Esophagus muscularis mucosa (tissue), 4 donors: Measurements from ENCODE around the gene STAT6. TPM values are rescaled to one million over a fixed set of nuclear protein-coding genes. Genes with fewer than 3 reads are reported as not detected.
"Not testable (repeated sequence)": the region's sequence is repeated elsewhere in the genome, so short reads cannot be mapped to it uniquely, and the experiment has no call there.

Experiments
- DNase-seq: peaks from one replicate; pipeline ENCODE4 v3.0.0-alpha.2; 2017; ENCODE audit errors: extremely low spot score
- H3K27ac ChIP-seq, 4 donors: fragments of 200-600 bp; sonication (generic); replicated peaks in 1 of 4; 1 replicate in 3 of 4; 2 replicates in 1 of 4; pipeline ENCODE4 v1.5.1; 2016 to 2019; ENCODE audit warnings: mild to moderate bottlenecking in 1 of 4
- H3K27me3 ChIP-seq, 4 donors: fragments of 200-600 bp; sonication (generic); one replicate each; pipeline versions ENCODE4 v1.5.1 to v1.6.0; 2016 to 2019
- H3K36me3 ChIP-seq, 4 donors: fragments of 200-600 bp; sonication (generic); one replicate each; pipeline ENCODE4 v1.5.1; 2016 to 2019
- H3K4me1 ChIP-seq, 4 donors: fragments of 200-600 bp; sonication (generic); one replicate each; pipeline ENCODE4 v1.5.1; 2016 to 2019
- H3K4me3 ChIP-seq, 4 donors: fragments of 200-600 bp; sonication (generic); 1 replicate in 2 of 4; 2 replicates in 2 of 4; pipeline ENCODE4 v1.5.1; 2016 to 2019; ENCODE audit warnings: mild to moderate bottlenecking in 4 of 4, moderate library complexity in 1 of 4
- H3K9me3 ChIP-seq, 4 donors: fragments of 200-600 bp; sonication (generic); 1 replicate in 3 of 4; 2 replicates in 1 of 4; pipeline ENCODE4 v1.5.1; 2016 to 2019
- CTCF ChIP-seq, 3 experiments: fragments of 200-600 bp in 2 of 3; fragments of 450-650 bp in 1 of 3; sonication (generic) in 2 of 3; IDR thresholded peaks; one replicate each; pipeline ENCODE4 v1.5.1; 2017 to 2019; ENCODE audit warnings: antibody characterized with exemption in 3 of 3, mild to moderate bottlenecking in 2 of 3, moderate library complexity in 1 of 3
- EP300 ChIP-seq: sonication (generic); formaldehyde crosslinking; IDR thresholded peaks from one replicate; pipeline ENCODE4 v1.6.1; 2017; ENCODE audit warnings: antibody characterized with exemption
- POLR2A ChIP-seq: fragments of 450-650 bp; IDR thresholded peaks from one replicate; pipeline ENCODE4 v1.6.1; 2017; ENCODE audit warnings: antibody characterized with exemption, moderate library complexity, mild to moderate bottlenecking, low read depth
- POLR2AphosphoS5 ChIP-seq, 2 donors: sonication (generic); formaldehyde crosslinking; IDR thresholded peaks; one replicate each; pipeline ENCODE4 v1.6.1; 2017; ENCODE audit warnings: antibody characterized with exemption in 2 of 2
- WGBS: methylation state at CpG from one replicate; pipeline ENCODE4 v1.1.5; 2018; 5-methylcytosine and 5-hydroxymethylcytosine counted together
- intact Hi-C: fragments of 100-400 bp; cut with DNase I; formaldehyde crosslinking; loops from one replicate; pipeline ENCODE4 v1.15.1; 2023
- total RNA-seq, 4 donors: library from RNA; depleted of rRNA; stranded (reverse); fragments of >200 nt; gene quantifications; one replicate each; pipeline versions ENCODE4 v1.1.0 to v1.2.1, GENCODE V29; 2016

Gene STAT6
- total RNA-seq, 4 donors from 2014 or later = 111 to 168 (median 157) TPM

DNA sequence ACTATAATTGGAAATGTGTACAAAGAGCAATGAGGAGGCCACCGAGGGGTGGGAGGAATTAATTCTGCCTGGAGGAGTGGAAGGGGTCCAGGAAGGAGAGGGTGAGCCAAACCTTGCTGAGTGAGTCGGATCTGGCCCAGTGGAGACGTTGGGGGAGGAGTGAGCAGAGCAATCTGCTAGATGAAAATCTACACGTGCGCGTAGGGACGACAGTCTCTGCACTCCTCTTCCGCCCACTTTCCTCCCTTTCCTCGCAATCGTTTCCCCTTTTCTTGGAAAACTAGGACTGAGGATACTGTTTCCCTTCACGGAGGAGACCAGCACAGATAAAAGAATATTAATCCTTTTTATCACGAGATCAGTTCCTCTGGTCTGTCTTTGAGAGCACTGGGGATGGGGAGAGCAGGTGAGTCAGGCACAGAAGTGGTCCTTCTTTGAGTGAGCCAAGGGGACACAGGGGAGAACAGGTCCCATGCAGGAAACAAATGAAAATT lies 25.1 kb downstream of the STAT6 start:
- peaks cover 22 to 39% (median 36%) of the 10 kb centered on the region in 4 donors for H3K4me1 ChIP-seq
- H3K36me3 ChIP-seq = peaks cover 0 to 1% (median under 1%) of the 10 kb centered on the region in 4 donors
- peak overlapping the region; percentile 99 to 100 (median 100) for H3K27ac ChIP-seq
- H3K4me3 ChIP-seq = peak overlapping the region; percentile 88 to 96 (median 92)
- DNase-seq = no peak
- intact Hi-C loops = no loop called here
- no peaks in the 10 kb centered on the region for H3K27me3 ChIP-seq
- H3K9me3 ChIP-seq = no peaks in the 10 kb centered on the region
- WGBS = 5% methylated on average over 12 of the region's 12 CpGs
- TF ChIP-seq POLR2AphosphoS5 (IDR thresholded peaks at IDR 0.05) (peak; percentile 40 to 43), EP300 (no peak)

- Histone ChIP-seq H3K4me3 (no peak overlapping the region), H3K27ac (no peak overlapping the region), H3K9me3 (no peaks in the 10 kb centered on the region), H3K27me3 (no peaks in the 10 kb centered on the region), H3K36me3 (peaks cover 0 to 2% (median 0%) of the 10 kb centered on the region in 4 donors), H3K4me1 (peaks cover 15 to 29% (median 24%) of the 10 kb centered on the region in 4 donors)
- TF ChIP-seq POLR2A (no peak), POLR2AphosphoS5 (IDR thresholded peaks at IDR 0.05) (no peak), CTCF (IDR thresholded peaks at IDR 0.05) (no peak), EP300 (no peak)
- intact Hi-C loops = no loop called here
- DNase-seq = no peak
- 100% methylated on average over 1 of the region's 1 CpG for WGBS
Measured at GRCh38 chr12:57080855-57081254, 30.3 kb downstream of the STAT6 start.

DNA sequence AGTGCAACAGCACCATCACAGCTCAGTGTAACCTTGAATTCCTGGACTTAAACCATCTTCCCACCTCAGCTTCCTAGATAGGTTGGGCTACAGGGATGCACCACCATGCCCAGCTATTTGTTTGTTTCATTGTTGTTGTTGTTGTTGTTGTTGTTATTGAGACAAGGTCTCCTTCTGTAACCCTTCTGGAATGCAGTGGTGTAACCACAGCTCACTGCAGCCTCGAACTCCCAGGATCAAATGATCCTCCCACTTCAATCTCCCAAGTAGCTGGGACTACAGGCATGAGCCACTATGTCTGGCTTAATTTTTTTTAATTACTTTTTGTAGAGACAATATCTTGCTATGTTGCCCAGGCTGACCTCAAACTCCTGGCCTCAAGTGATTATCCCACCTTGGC lies 31.3 kb downstream of the STAT6 start:
- WGBS = 57% methylated on average over 1 of the region's 1 CpG
- H3K27ac ChIP-seq = peak overlapping the region; percentile 85 to 87 (median 85)
- H3K27me3 ChIP-seq = no peaks in the 10 kb centered on the region
- H3K4me1 ChIP-seq = peaks cover 12 to 22% (median 19%) of the 10 kb centered on the region in 4 donors
- H3K36me3 ChIP-seq = peaks cover 0 to 7% (median 2%) of the 10 kb centered on the region in 4 donors
- TF ChIP-seq POLR2AphosphoS5 (IDR thresholded peaks at IDR 0.05) = no peak
- TF ChIP-seq CTCF (IDR thresholded peaks at IDR 0.05) = no peak
- no peak for TF ChIP-seq EP300
- no peak for TF ChIP-seq POLR2A
- intact Hi-C loops = no loop called here
- no peaks in the 10 kb centered on the region for H3K9me3 ChIP-seq
- no peak for DNase-seq
- H3K4me3 ChIP-seq = no peak overlapping the region

GRCh38 chr12:57078519-57079404 lies 32.4 kb downstream of the STAT6 start, which contains the start of gene NEMP1:
Gene NEMP1, minus strand, starts transcription at chr12:57078791. Its CDS starts 46 bp downstream, at chr12:57078745.
- peak; percentile 99 for DNase-seq
- intact Hi-C loops = no loop called here
- peaks cover 0 to 7% (median 2%) of the 10 kb centered on the region in 4 donors for H3K36me3 ChIP-seq
- H3K27ac ChIP-seq = peak within 1 kb of the TSS; percentile 85 to 87 (median 85)
- under 1% methylated on average over 16 of the region's 39 CpGs for WGBS
- H3K4me3 ChIP-seq = peak within 1 kb of the TSS; percentile 73 to 87 (median 80)
- TF ChIP-seq CTCF (IDR thresholded peaks at IDR 0.05) (peak in 1 of 3 experiments; percentile 27), POLR2A (no peak), POLR2AphosphoS5 (IDR thresholded peaks at IDR 0.05) (peak; percentile 78 to 87)
- no peaks in the 10 kb centered on the region for H3K9me3 ChIP-seq
- H3K27me3 ChIP-seq = no peaks in the 10 kb centered on the region
- H3K4me1 ChIP-seq = peaks cover 12 to 22% (median 19%) of the 10 kb centered on the region in 4 donors

- Histone ChIP-seq H3K36me3 (peaks cover 0 to 25% (median 18%) of the 10 kb centered on the region in 4 donors), H3K27ac (peak overlapping the region; percentile 70 to 78 (median 76)), H3K4me1 (peaks cover 7 to 43% (median 40%) of the 10 kb centered on the region in 4 donors), H3K4me3 (peak overlapping the region in 2 of 4 donors; percentile 23 to 36)
- DNase-seq, H3K27me3 ChIP-seq, H3K9me3 ChIP-seq, intact Hi-C loops: not testable (repeated sequence)
- 91% methylated on average over 6 of the region's 6 CpGs for WGBS
Measured at GRCh38 chr12:57073566-57074450, 37.4 kb downstream of the STAT6 start.
